Duodenal mucosa (tissue), 2 donors: ENCODE data around the gene PLD5.

Experiments
- H3K27ac ChIP-seq: one replicate; pipeline ENCODE4 v1.7.0; 2013; ENCODE audit warnings: low read depth, low read length
- H3K27me3 ChIP-seq, 2 donors: one replicate each; pipeline ENCODE4 v1.7.0; 2013; ENCODE audit warnings: low read length in 2 of 2, control low read depth in 1 of 2; ENCODE audit not compliant: insufficient read depth in 2 of 2, control insufficient read depth in 1 of 2
- H3K36me3 ChIP-seq, 2 donors: one replicate each; pipeline ENCODE4 v1.7.0; 2013; ENCODE audit warnings: low read length in 2 of 2, control low read depth in 1 of 2; ENCODE audit not compliant: insufficient read depth in 2 of 2, control insufficient read depth in 1 of 2
- H3K4me1 ChIP-seq, 2 donors: one replicate each; pipeline ENCODE4 v1.7.0; 2013; ENCODE audit warnings: low read length in 2 of 2, control low read depth in 1 of 2; ENCODE audit not compliant: insufficient read depth in 2 of 2, control insufficient read depth in 1 of 2
- H3K4me3 ChIP-seq, 2 donors: one replicate each; pipeline ENCODE4 v1.7.0; 2013; ENCODE audit warnings: low read length in 2 of 2, low read depth in 1 of 2
- H3K9ac ChIP-seq, 2 donors: one replicate each; pipeline ENCODE4 v1.7.0; 2013; ENCODE audit warnings: low read length in 2 of 2, low read depth in 1 of 2
- H3K9me3 ChIP-seq, 2 donors: one replicate each; pipeline ENCODE4 v1.7.0; 2013; ENCODE audit warnings: low read length in 2 of 2, control low read depth in 1 of 2; ENCODE audit not compliant: control insufficient read depth in 1 of 2

PLD5 gene

DNA sequence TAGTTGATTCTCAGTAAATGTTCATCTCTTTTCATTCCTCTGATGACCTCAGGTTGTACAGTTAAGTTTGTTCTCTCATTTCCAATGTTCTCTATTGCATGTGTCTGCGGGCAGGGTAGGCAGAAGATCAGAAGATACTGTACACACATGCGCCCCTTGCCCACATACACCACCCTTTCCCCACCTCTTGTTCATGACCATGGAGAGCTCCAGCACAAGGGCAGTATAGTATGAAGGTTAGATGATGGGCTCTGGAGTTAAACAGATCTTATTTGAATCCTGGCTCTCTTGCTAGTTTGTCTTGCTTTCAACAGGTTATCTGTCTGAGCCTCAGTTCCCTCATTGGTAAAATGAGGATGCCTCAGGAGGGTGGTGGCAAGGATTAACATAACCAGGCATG lies 17.8 kb upstream of the PLD5 start:
- H3K27ac ChIP-seq = no peak overlapping the region
- no peak overlapping the region for H3K4me3 ChIP-seq
- H3K36me3 ChIP-seq = no peaks in the 10 kb centered on the region
- H3K27me3 ChIP-seq = no peaks in the 10 kb centered on the region
- no peak overlapping the region for H3K9ac ChIP-seq
- H3K4me1 ChIP-seq = no peaks in the 10 kb centered on the region
- no peaks in the 10 kb centered on the region for H3K9me3 ChIP-seq

DNA sequence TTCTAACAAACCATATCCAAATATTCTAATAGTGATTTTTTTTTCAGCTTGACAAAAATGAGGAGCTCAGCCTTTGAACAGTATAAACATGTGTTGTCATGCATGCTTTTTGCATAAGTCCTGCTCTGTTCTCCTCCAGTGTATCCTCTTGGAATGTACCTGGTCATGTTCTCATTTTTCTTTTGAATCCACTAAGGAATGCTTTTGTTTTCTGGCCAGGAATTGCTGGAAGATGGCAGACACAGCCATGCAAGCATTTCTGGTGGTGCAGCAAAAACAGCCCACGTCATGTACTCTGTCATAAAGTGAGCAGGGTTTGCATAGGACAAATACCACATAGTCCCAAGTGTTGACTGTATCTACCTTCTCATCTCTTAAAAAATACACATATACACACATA lies 11.5 kb upstream of the PLD5 start:
- H3K9me3 ChIP-seq = no peaks in the 10 kb centered on the region
- no peaks in the 10 kb centered on the region for H3K27me3 ChIP-seq
- no peaks in the 10 kb centered on the region for H3K4me1 ChIP-seq
- H3K9ac ChIP-seq = no peak overlapping the region
- no peak overlapping the region for H3K4me3 ChIP-seq
- H3K27ac ChIP-seq = no peak overlapping the region
- H3K36me3 ChIP-seq = no peaks in the 10 kb centered on the region

DNA sequence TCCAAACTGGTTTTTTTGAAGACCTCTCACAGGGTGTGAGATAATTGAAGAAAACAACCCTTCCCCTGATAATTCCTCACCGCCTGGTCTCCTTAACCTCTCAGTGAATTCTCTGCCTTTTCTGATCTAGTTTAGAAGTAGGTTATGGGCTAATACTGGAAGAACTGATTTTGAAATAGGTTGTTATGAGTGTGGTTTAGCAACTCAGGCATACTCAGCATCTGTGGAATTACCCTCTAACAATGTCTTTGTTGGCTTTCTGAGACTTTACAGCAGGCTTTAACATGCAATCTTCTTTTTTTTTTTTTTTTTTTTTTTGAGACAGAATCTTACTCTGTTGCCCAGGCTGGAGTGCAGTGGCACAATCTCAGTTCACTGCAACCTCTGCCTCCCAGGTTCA lies 10.3 kb upstream of the PLD5 start:
- no peaks in the 10 kb centered on the region for H3K36me3 ChIP-seq
- no peaks in the 10 kb centered on the region for H3K4me1 ChIP-seq
- H3K4me3 ChIP-seq = no peak overlapping the region
- H3K9me3 ChIP-seq = no peaks in the 10 kb centered on the region
- no peaks in the 10 kb centered on the region for H3K27me3 ChIP-seq
- no peak overlapping the region for H3K9ac ChIP-seq
- H3K27ac ChIP-seq = no peak overlapping the region

- Histone ChIP-seq H3K27me3 (peaks cover 2 to 5% of the 10 kb centered on the region in 2 donors), H3K4me1 (no peaks in the 10 kb centered on the region), H3K9ac (no peak overlapping the region), H3K36me3 (no peaks in the 10 kb centered on the region), H3K9me3 (no peaks in the 10 kb centered on the region), H3K4me3 (no peak overlapping the region), H3K27ac (no peak overlapping the region)
Observed at GRCh38 chr1:242530761-242531160, 6.3 kb upstream of the PLD5 start.

- H3K4me3 ChIP-seq = no peak overlapping the region
- H3K36me3 ChIP-seq = no peaks in the 10 kb centered on the region
- H3K4me1 ChIP-seq = no peaks in the 10 kb centered on the region
- no peak overlapping the region for H3K9ac ChIP-seq
- H3K9me3 ChIP-seq = no peaks in the 10 kb centered on the region
- no peak overlapping the region for H3K27ac ChIP-seq
- peaks cover 16 to 35% of the 10 kb centered on the region in 2 donors for H3K27me3 ChIP-seq
Observed at GRCh38 chr1:242525769-242526168, 1.3 kb upstream of the PLD5 start.

DNA sequence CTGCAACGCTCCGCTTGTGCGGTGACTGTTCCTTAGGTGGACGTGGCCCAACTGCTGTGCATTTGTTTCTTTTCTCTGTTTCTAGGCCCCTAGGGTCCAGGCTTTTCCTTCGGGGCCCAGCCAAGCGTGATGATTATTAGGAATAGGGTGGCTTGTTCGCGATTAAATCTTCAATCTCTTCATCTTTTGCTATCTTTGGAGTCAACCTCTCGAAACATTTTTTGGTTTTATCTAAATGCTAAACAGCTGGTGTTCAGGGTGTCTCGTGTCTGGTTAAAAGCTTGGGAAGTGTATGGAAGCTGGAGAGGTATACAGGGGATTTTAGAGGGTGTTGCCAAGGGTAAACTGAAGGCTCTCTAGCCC lies 844 bp upstream of the PLD5 start:
- no peaks in the 10 kb centered on the region for H3K9me3 ChIP-seq
- H3K36me3 ChIP-seq = no peaks in the 10 kb centered on the region
- H3K4me3 ChIP-seq = peak overlapping the region in 1 of 2 donors; percentile 22
- peaks cover 16 to 35% of the 10 kb centered on the region in 2 donors for H3K27me3 ChIP-seq
- H3K4me1 ChIP-seq = no peaks in the 10 kb centered on the region
- H3K9ac ChIP-seq = no peak overlapping the region
- no peak overlapping the region for H3K27ac ChIP-seq

DNA sequence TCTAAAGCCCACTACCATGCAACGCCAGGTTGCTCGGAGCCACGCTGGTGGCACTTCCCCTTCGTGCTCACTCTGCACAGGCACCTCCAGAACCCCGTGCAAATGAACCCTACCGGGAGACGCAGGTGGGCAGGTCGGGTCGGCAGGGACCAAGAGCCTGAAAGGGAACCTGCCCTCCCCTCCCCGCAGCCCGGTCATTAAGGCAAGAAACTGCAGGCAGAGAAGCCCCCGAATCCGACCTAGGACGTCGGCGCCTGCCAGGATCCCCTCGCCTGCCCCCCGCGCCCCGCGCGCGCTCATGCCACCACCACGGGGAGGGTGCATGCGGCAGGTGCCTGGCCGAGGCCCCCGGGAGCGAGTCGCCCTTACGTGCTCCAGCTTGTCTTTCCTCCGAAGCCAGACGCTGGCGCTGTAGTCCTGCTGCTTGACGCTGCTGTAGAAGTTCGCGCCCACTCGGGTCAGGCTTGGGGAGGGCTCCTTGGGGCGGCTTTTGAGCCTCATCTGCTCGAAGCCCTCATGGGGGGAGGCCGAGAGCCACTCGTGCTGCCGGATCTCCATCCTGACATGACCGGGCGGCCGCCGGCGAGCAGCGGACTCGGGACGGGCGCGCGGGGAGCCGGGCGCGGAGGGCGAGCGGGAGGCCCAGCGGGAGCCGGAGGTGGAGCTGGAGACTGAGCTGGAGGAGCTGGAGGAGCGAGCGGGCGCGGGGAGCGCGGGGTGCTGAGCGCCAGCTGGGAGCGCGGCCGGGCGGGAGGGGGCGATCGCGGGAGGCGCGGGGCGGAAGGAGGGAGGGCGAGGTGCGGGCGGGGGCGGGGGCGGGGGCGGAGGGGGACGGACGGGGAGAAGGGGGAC lies 552 bp downstream of the PLD5 start:
- peaks cover 16 to 35% of the 10 kb centered on the region in 2 donors for H3K27me3 ChIP-seq
- H3K4me3 ChIP-seq = peak overlapping the region in 1 of 2 donors; percentile 7
- no peaks in the 10 kb centered on the region for H3K9me3 ChIP-seq
- H3K4me1 ChIP-seq = no peaks in the 10 kb centered on the region
- H3K27ac ChIP-seq = no peak overlapping the region
- no peaks in the 10 kb centered on the region for H3K36me3 ChIP-seq
- no peak overlapping the region for H3K9ac ChIP-seq

- H3K9me3 ChIP-seq = no peaks in the 10 kb centered on the region
- H3K27ac ChIP-seq = no peak overlapping the region
- H3K36me3 ChIP-seq = no peaks in the 10 kb centered on the region
- no peaks in the 10 kb centered on the region for H3K4me1 ChIP-seq
- H3K4me3 ChIP-seq = no peak overlapping the region
- H3K27me3 ChIP-seq = peaks cover 16 to 35% of the 10 kb centered on the region in 2 donors
- no peak overlapping the region for H3K9ac ChIP-seq
Observed at GRCh38 chr1:242522996-242523718, 1.3 kb downstream of the PLD5 start.

- Histone ChIP-seq H3K4me1 (no peaks in the 10 kb centered on the region), H3K36me3 (no peaks in the 10 kb centered on the region), H3K4me3 (no peak overlapping the region), H3K27me3 (peaks cover 13 to 35% of the 10 kb centered on the region in 2 donors), H3K9ac (no peak overlapping the region), H3K9me3 (no peaks in the 10 kb centered on the region), H3K27ac (no peak overlapping the region)
Observed at GRCh38 chr1:242522304-242522945, 2.1 kb downstream of the PLD5 start.

- no peaks in the 10 kb centered on the region for H3K4me1 ChIP-seq
- H3K27ac ChIP-seq = no peak overlapping the region
- no peaks in the 10 kb centered on the region for H3K27me3 ChIP-seq
- H3K4me3 ChIP-seq = no peak overlapping the region
- no peak overlapping the region for H3K9ac ChIP-seq
- no peaks in the 10 kb centered on the region for H3K9me3 ChIP-seq
- no peaks in the 10 kb centered on the region for H3K36me3 ChIP-seq
Observed at GRCh38 chr1:242515555-242515954, 8.9 kb downstream of the PLD5 start.
